CD8-positive, alpha-beta memory T cell (primary cell): ENCODE data around the gene TTK. TPM values are rescaled to one million over a fixed set of nuclear protein-coding genes. Genes with fewer than 3 reads are reported as not detected.

ENCODE experiments used
- CTCF ChIA-PET: fragments of 350-600 bp; sonication (Branson Sonifier 250); formaldehyde crosslinking; loops from one replicate; lab custom pipeline; 2021; ENCODE audit warnings: antibody characterized with exemption; lab: Charles Lee
- POLR2A ChIA-PET: fragments of 350-600 bp; sonication (Branson Sonifier 250); formaldehyde crosslinking; loops from one replicate; lab custom pipeline; 2021; ENCODE audit warnings: antibody characterized with exemption; lab: Charles Lee
- DNase-seq, 5 donors: peaks; one replicate each; pipeline versions ENCODE4 v3.0.0 to v3.0.0-alpha.2; 2020 to 2022; ENCODE audit warnings: mixed read lengths in 1 of 5
- H3K27ac ChIP-seq: one replicate; pipeline ENCODE4 v1.7.0; 2013; ENCODE audit warnings: low read depth, mild to moderate bottlenecking, low read length, moderate library complexity
- H3K27me3 ChIP-seq: 2 replicates; pipeline ENCODE4 v1.7.0; 2013; ENCODE audit warnings: low read length, mild to moderate bottlenecking; ENCODE audit not compliant: insufficient read depth, poor library complexity, severe bottlenecking
- H3K36me3 ChIP-seq: 2 replicates; pipeline ENCODE4 v1.7.0; 2013; ENCODE audit warnings: mild to moderate bottlenecking, low read length, moderate library complexity; ENCODE audit not compliant: insufficient read depth
- H3K4me1 ChIP-seq: 2 replicates; pipeline ENCODE4 v1.7.0; 2013; ENCODE audit warnings: mild to moderate bottlenecking, low read length, moderate library complexity; ENCODE audit not compliant: insufficient read depth
- H3K4me3 ChIP-seq: 2 replicates; pipeline ENCODE4 v1.7.0; 2013; ENCODE audit warnings: mild to moderate bottlenecking, low read length
- H3K9me3 ChIP-seq: 2 replicates; pipeline ENCODE4 v1.7.0; 2013; ENCODE audit warnings: mild to moderate bottlenecking, low read length
- H3K27ac Mint-ChIP-seq, 8 donors: one replicate each; pipeline ENCODE4 v1.8.0; 2020 to 2021; ENCODE audit warnings: mixed read lengths in 8 of 8, mild to moderate bottlenecking in 6 of 8, inconsistent platforms in 3 of 8, moderate library complexity in 3 of 8
- H3K27me3 Mint-ChIP-seq, 2 donors: one replicate each; pipeline ENCODE4 v1.8.0; 2020 to 2021; ENCODE audit warnings: mixed read lengths in 2 of 2, mild to moderate bottlenecking in 1 of 2, moderate library complexity in 1 of 2
- H3K36me3 Mint-ChIP-seq, 3 donors: one replicate each; pipeline ENCODE4 v1.8.0; 2020 to 2021; ENCODE audit warnings: mixed read lengths in 3 of 3, inconsistent platforms in 1 of 3, mild to moderate bottlenecking in 1 of 3
- H3K4me1 Mint-ChIP-seq, 3 donors: one replicate each; pipeline ENCODE4 v1.8.0; 2020 to 2021; ENCODE audit warnings: mixed read lengths in 3 of 3, inconsistent platforms in 1 of 3, mild to moderate bottlenecking in 1 of 3
- H3K4me3 Mint-ChIP-seq, 7 donors: one replicate each; pipeline ENCODE4 v1.8.0; 2020 to 2021; ENCODE audit warnings: mixed read lengths in 7 of 7, mild to moderate bottlenecking in 6 of 7, moderate library complexity in 4 of 7, inconsistent platforms in 2 of 7
- H3K9me3 Mint-ChIP-seq, 5 donors: one replicate each; pipeline ENCODE4 v1.8.0; 2020 to 2022; ENCODE audit warnings: mixed read lengths in 5 of 5, mild to moderate bottlenecking in 3 of 5, moderate library complexity in 2 of 5, inconsistent platforms in 1 of 5
- polyA plus RNA-seq: library from polyadenylated mRNA; unstranded; fragments of 300-500 nt; fragmentation: Illumina TruSeq; gene quantifications from one replicate; pipeline ENCODE4 v1.2.3, GENCODE V29; 2021
- total RNA-seq, 2 experiments: library from RNA; stranded (reverse); gene quantifications; one replicate each; pipeline ENCODE4 v1.2.3, GENCODE V29; 2021

The TTK gene
- total and polyA plus RNA-seq, 3 experiments from 2014 or later, result 0.06 to 22.5 (median 19.4) TPM

GRCh38 chr6:80091506-80091905 is 87.1 kb downstream of the TTK start:
- H3K9me3 Mint-ChIP-seq, result no peaks in the 10 kb centered on the region
- CTCF ChIA-PET, result interaction anchor here (0.7 to 1.8 kb wide), 2 partner anchors 140 to 142 kb away, joined by 4 to 9 read pairs; no protein-coding TSS in a partner anchor
- no peaks in the 10 kb centered on the region for H3K36me3 Mint-ChIP-seq
- no peak overlapping the region for H3K27ac ChIP-seq
- POLR2A ChIA-PET, result no interaction called here
- peaks cover 0 to 6% (median 2%) of the 10 kb centered on the region in 3 donors for H3K4me1 Mint-ChIP-seq
- peaks cover 2 to 8% of the 10 kb centered on the region in 2 donors for H3K27me3 Mint-ChIP-seq
- no peaks in the 10 kb centered on the region for H3K36me3 ChIP-seq
- no peaks in the 10 kb centered on the region for H3K4me1 ChIP-seq
- no peak overlapping the region for H3K4me3 ChIP-seq
- no peak overlapping the region for H3K27ac Mint-ChIP-seq
- H3K9me3 ChIP-seq, result no peaks in the 10 kb centered on the region
- no peaks in the 10 kb centered on the region for H3K27me3 ChIP-seq
- no peak overlapping the region for H3K4me3 Mint-ChIP-seq
- no peak for DNase-seq

Other genes starting within 250 kb of the TTK start
- 1 to 10 TPM; 1.8 to 2.0 TPM for gene ELOVL4, start 57.1 kb upstream of the TTK start, total RNA-seq
- gene ELOVL4, start 57.1 kb upstream of the TTK start, polyA plus RNA-seq, result 6.5 TPM
- 10 to 100 TPM; 14.4 to 15.0 TPM for gene BCKDHB, start 102.0 kb downstream of the TTK start, total RNA-seq
- 19.8 TPM for gene BCKDHB, start 102.0 kb downstream of the TTK start, polyA plus RNA-seq